Heart left ventricle (tissue), 16 donors: ENCODE data around the gene SCN4A. TPM values are rescaled to one million over a fixed set of nuclear protein-coding genes. Genes with fewer than 3 reads are reported as not detected.
"Not testable (repeated sequence)": the region's sequence is repeated elsewhere in the genome, so short reads cannot be mapped to it uniquely, and the experiment has no call there.

Experiments used
- ATAC-seq, 4 donors: fragments of 200-7000 bp; cut with Tn5 transposase; one replicate each; pipeline ENCODE4 v1.9.1; 2020 to 2022; ENCODE audit warnings: moderate library complexity in 4 of 4, mild to moderate bottlenecking in 3 of 4, moderate number of reproducible peaks in 1 of 4
- DNase-seq, 5 donors: peaks; one replicate each; pipeline ENCODE4 v3.0.0-alpha.2; 2020
- H3K27ac ChIP-seq, 12 donors: fragments of 200-600 bp; sonication (generic) in 4 of 12; one replicate each; pipeline versions ENCODE4 v1.5.0 to v1.8.0; 2016 to 2022; ENCODE audit warnings: mild to moderate bottlenecking in 2 of 12
- H3K27me3 ChIP-seq, 9 donors: fragments of 200-600 bp; sonication (generic) in 2 of 9; one replicate each; pipeline versions ENCODE4 v1.5.1 to v1.8.0; 2016 to 2022; ENCODE audit warnings: mild to moderate bottlenecking in 3 of 9
- H3K36me3 ChIP-seq, 9 donors: fragments of 200-600 bp; sonication (generic) in 2 of 9; one replicate each; pipeline versions ENCODE4 v1.5.0 to v1.8.0; 2018 to 2022; ENCODE audit warnings: mild to moderate bottlenecking in 2 of 9
- H3K4me1 ChIP-seq, 12 donors: fragments of 200-600 bp; sonication (generic) in 4 of 12; one replicate each; pipeline versions ENCODE4 v1.5.0 to v1.8.0; 2016 to 2022; ENCODE audit warnings: mild to moderate bottlenecking in 3 of 12
- H3K4me3 ChIP-seq, 12 donors: fragments of 200-600 bp; sonication (generic) in 4 of 12; one replicate each; pipeline versions ENCODE4 v1.5.0 to v1.8.0; 2017 to 2022; ENCODE audit warnings: mild to moderate bottlenecking in 9 of 12, moderate library complexity in 4 of 12
- H3K9me3 ChIP-seq, 12 donors: fragments of 200-600 bp; sonication (generic) in 4 of 12; one replicate each; pipeline versions ENCODE4 v1.5.0 to v1.8.0; 2016 to 2022; ENCODE audit warnings: mild to moderate bottlenecking in 1 of 12
- CTCF ChIP-seq, 12 donors: fragments of 200-600 bp; sonication (generic) in 4 of 12; IDR thresholded peaks; one replicate each; pipeline versions ENCODE4 v1.5.0 to v1.8.0; 2018 to 2022; ENCODE audit warnings: antibody characterized with exemption in 12 of 12, mild to moderate bottlenecking in 5 of 12
- WGBS, 4 donors: extraction: QIAGEN DNeasy Blood & Tissue Kit in 2 of 4; methylation state at CpG; one replicate each; pipeline versions ENCODE4 v1.1.5 to v1.1.7; 2013 to 2018; 5-methylcytosine and 5-hydroxymethylcytosine counted together
- intact Hi-C, 10 donors: fragments of 100-400 bp; cut with DNase I; formaldehyde crosslinking; loops; one replicate each; pipeline versions ENCODE4 v1.11.1 to v1.14.2; 2022
- polyA plus RNA-seq, 2 donors: library from polyadenylated mRNA; stranded (reverse); fragments of 200-250 nt; gene quantifications; one replicate each; pipeline ENCODE4 v1.2.3, GENCODE V29; 2013
- total RNA-seq, 9 donors: library from RNA; depleted of rRNA in 2 of 9; stranded (reverse); fragments of >200 nt in 2 of 9; fragmentation: NEBNext Ultra II Directional in 3 of 9; extraction: Animal tissue kit (Norgen Biotek cat#: 25700) in 3 of 9; gene quantifications; one replicate each; pipeline versions ENCODE4 v1.1.0 to v1.2.4, GENCODE V29; 2016 to 2023
- donor health status: ischemic (EF 13 %, LVEDD 7.1; RV severe dilation, severe dysfunction).
- donor health status: healthy with polysubstance abuse.
- donor health status: DM: no; HTN: yes; CAD: no.
- donor health status: DM: no; HTN: no; CAD: no.
- donor health status: ischemic (EF 25% LVEDD 6.9; RV normal size, moderate dysfunction).
- donor health status: ischemic (EF 25% LVEDD 5.7; RV mildly dilated, moderate dysfunction).
- donor health status: healthy.
- donor health status: DM: yes; HTN: yes; CAD: no.
- donor health status: ischemic (EF 35%, LVEDD 5.7; RV mildly dilated, moderate dysfunction).
- donor health status: nonischemic (EF 11% LVEDD 7.7; RV severe dilation, severe dysfunction).
- donor health status: DM: yes; HTN: yes; CAD: no.
- donor health status: PGD.
- donor health status: ischemic (EF 29% LVEDD 5.4; RV normal size, mild dysfunction).
- donor health status: nonischemic (EF 23%, LVEDD 6.1; RV moderate dilation, normal function).

SCN4A gene
- total and polyA plus RNA-seq, 11 donors = 0.33 to 2.1 (median 0.67) TPM

- H3K9me3 ChIP-seq, H3K27ac ChIP-seq, H3K4me1 ChIP-seq, intact Hi-C loops, ATAC-seq, H3K27me3 ChIP-seq, DNase-seq, H3K4me3 ChIP-seq, H3K36me3 ChIP-seq: not testable (repeated sequence)
- 55 to 74% (median 64%) methylated on average over 11 of the region's 11 CpGs for WGBS, 4 donors
- TF ChIP-seq CTCF (IDR thresholded peaks at IDR 0.05) = peak in 1 of 12 donors; percentile 24
Measured at GRCh38 chr17:63892316-63893037, 80.2 kb downstream of the SCN4A start.

GRCh38 chr17:63889026-63889848 lies 83.5 kb downstream of the SCN4A start:
- H3K4me1 ChIP-seq, H3K9me3 ChIP-seq, H3K27me3 ChIP-seq, DNase-seq, intact Hi-C loops, H3K36me3 ChIP-seq, H3K27ac ChIP-seq, H3K4me3 ChIP-seq: not testable (repeated sequence)
- 29 to 36% (median 32%) methylated on average over 13 of the region's 13 CpGs for WGBS, 4 donors
- peak in 11 of 12 donors; percentile 30 to 60 (median 43) for TF ChIP-seq CTCF (IDR thresholded peaks at IDR 0.05)
- ATAC-seq = peak in 3 of 4 donors; percentile 71 to 75 (median 74)

Other genes with a start within 250 kb of the SCN4A start
- 10 to 100 TPM; 10.2 to 26.1 (median 15.3) TPM for gene STRADA, start 231.1 kb downstream of the SCN4A start, total RNA-seq
- gene STRADA, start 231.1 kb downstream of the SCN4A start, polyA plus RNA-seq = 10 to 100 TPM; 15.9 to 18.3 TPM
- 100 to 1,000 TPM in 2 of 9 donors, 10 to 100 TPM in 7; 54.4 to 115 (median 84.3) TPM for gene CCDC47, start 199.3 kb downstream of the SCN4A start, total RNA-seq
- 100 to 1,000 TPM in 1 of 2 donors, 10 to 100 TPM in 1; 38.4 to 139 TPM for gene CCDC47, start 199.3 kb downstream of the SCN4A start, polyA plus RNA-seq
- 10 to 100 TPM; 30.1 to 75.0 (median 61.0) TPM for gene DDX42, start 198.7 kb downstream of the SCN4A start, total RNA-seq
- gene DDX42, start 198.7 kb downstream of the SCN4A start, polyA plus RNA-seq = 10 to 100 TPM; 34.4 to 44.8 TPM
- 100 to 1,000 TPM in 7 of 9 donors, 10 to 100 TPM in 2; 64.7 to 143 (median 113) TPM for gene PSMC5, start 145.5 kb downstream of the SCN4A start, total RNA-seq
- gene PSMC5, start 145.5 kb downstream of the SCN4A start, polyA plus RNA-seq = 100 to 1,000 TPM; 164 to 189 TPM
- gene FTSJ3, start 145.3 kb downstream of the SCN4A start, total RNA-seq = 10 to 100 TPM; 22.1 to 46.5 (median 25.7) TPM
- 10 to 100 TPM; 12.5 to 44.6 TPM for gene FTSJ3, start 145.3 kb downstream of the SCN4A start, polyA plus RNA-seq
- gene SMARCD2, start 130.2 kb downstream of the SCN4A start, total RNA-seq = 10 to 100 TPM; 11.3 to 40.9 (median 24.1) TPM
- 10 to 100 TPM; 16.5 to 26.9 TPM for gene SMARCD2, start 130.2 kb downstream of the SCN4A start, polyA plus RNA-seq
- not detected for gene CSH2, start 99.2 kb downstream of the SCN4A start, total RNA-seq
- gene CSH2, start 99.2 kb downstream of the SCN4A start, polyA plus RNA-seq = not detected
- not detected for gene GH2, start 91.0 kb downstream of the SCN4A start, total RNA-seq
- gene GH2, start 91.0 kb downstream of the SCN4A start, polyA plus RNA-seq = not detected
- gene CSH1, start 76.3 kb downstream of the SCN4A start, total RNA-seq = not detected
- not detected for gene CSH1, start 76.3 kb downstream of the SCN4A start, polyA plus RNA-seq
- not detected for gene CSHL1, start 61.7 kb downstream of the SCN4A start, total RNA-seq
- not detected for gene CSHL1, start 61.7 kb downstream of the SCN4A start, polyA plus RNA-seq
- not detected for gene GH1, start 54.1 kb downstream of the SCN4A start, total RNA-seq
- not detected for gene GH1, start 54.1 kb downstream of the SCN4A start, polyA plus RNA-seq
- gene CD79B, start 40.6 kb downstream of the SCN4A start, total RNA-seq = 10 to 100 TPM in 2 of 9 donors, 1 to 10 TPM in 7; 2.2 to 16.2 (median 4.3) TPM
- 1 to 10 TPM; 5.1 to 6.3 TPM for gene CD79B, start 40.6 kb downstream of the SCN4A start, polyA plus RNA-seq
- 1 to 10 TPM in 1 of 9 donors, under 1 TPM in 5, not detected in 3; 0.15 to 1.8 (median 0.34) TPM for gene PRR29, start 25.4 kb upstream of the SCN4A start, total RNA-seq
- gene PRR29, start 25.4 kb upstream of the SCN4A start, polyA plus RNA-seq = under 1 TPM; 0.15 to 0.19 TPM
- 100 to 1,000 TPM in 2 of 9 donors, 10 to 100 TPM in 7; 24.4 to 262 (median 33.0) TPM for gene ICAM2, start 47.7 kb upstream of the SCN4A start, total RNA-seq
- 10 to 100 TPM; 61.0 to 64.1 TPM for gene ICAM2, start 47.7 kb upstream of the SCN4A start, polyA plus RNA-seq
- gene ERN1, start 157.2 kb upstream of the SCN4A start, total RNA-seq = 10 to 100 TPM in 4 of 9 donors, 1 to 10 TPM in 5; 5.1 to 18.7 (median 9.1) TPM
- gene ERN1, start 157.2 kb upstream of the SCN4A start, polyA plus RNA-seq = 1 to 10 TPM; 1.5 to 4.7 TPM